Lower leg skin (tissue), 4 donors: ENCODE measurements around the gene INSYN2A. TPM values are rescaled to one million over a fixed set of nuclear protein-coding genes. Genes with fewer than 3 reads are reported as not detected.

Source experiments
- DNase-seq, 2 donors: peaks; one replicate each; pipeline ENCODE4 v3.0.0-alpha.2; 2019; ENCODE audit warnings: low spot score in 2 of 2
- H3K4me3 ChIP-seq: fragments of 200-600 bp; sonication (generic); 2 replicates; pipeline ENCODE4 v1.5.1; 2017; ENCODE audit warnings: mild to moderate bottlenecking, low read depth; ENCODE audit not compliant: poor library complexity, severe bottlenecking
- POLR2A ChIP-seq, 2 donors: fragments of 450-650 bp; IDR thresholded peaks; one replicate each; pipeline ENCODE4 v1.6.1; 2016 to 2017; ENCODE audit warnings: antibody characterized with exemption in 2 of 2, mild to moderate bottlenecking in 1 of 2, moderate library complexity in 1 of 2
- WGBS, 2 donors: methylation state at CpG; one replicate each; pipeline ENCODE4 v1.1.5; 2018; 5-methylcytosine and 5-hydroxymethylcytosine counted together
- intact Hi-C: fragments of 100-400 bp; cut with DNase I; formaldehyde crosslinking; loops from one replicate; pipeline ENCODE4 v1.15.0; 2023; ENCODE audit warnings: low total_unique reads
- total RNA-seq, 4 donors: library from RNA; depleted of rRNA; stranded (reverse); fragments of >200 nt; gene quantifications; one replicate each; pipeline ENCODE4 v1.1.0, GENCODE V29; 2016
- TF ChIP-seq, protein P1 (sequence below), 3 donors: fragments of 450-650 bp; IDR thresholded peaks; one replicate each; pipeline ENCODE4 v1.5.1; 2016; ENCODE audit warnings: antibody characterized with exemption in 3 of 3, mild to moderate bottlenecking in 3 of 3, moderate library complexity in 2 of 3

The INSYN2A gene
- total RNA-seq, 4 donors from 2014 or later, result 0.08 to 0.29 TPM; not detected in 2

GRCh38 chr10:127200646-127201045, 4.3 kb upstream of the INSYN2A start:
- no peak overlapping the region for H3K4me3 ChIP-seq
- TF ChIP-seq, protein P1, sequence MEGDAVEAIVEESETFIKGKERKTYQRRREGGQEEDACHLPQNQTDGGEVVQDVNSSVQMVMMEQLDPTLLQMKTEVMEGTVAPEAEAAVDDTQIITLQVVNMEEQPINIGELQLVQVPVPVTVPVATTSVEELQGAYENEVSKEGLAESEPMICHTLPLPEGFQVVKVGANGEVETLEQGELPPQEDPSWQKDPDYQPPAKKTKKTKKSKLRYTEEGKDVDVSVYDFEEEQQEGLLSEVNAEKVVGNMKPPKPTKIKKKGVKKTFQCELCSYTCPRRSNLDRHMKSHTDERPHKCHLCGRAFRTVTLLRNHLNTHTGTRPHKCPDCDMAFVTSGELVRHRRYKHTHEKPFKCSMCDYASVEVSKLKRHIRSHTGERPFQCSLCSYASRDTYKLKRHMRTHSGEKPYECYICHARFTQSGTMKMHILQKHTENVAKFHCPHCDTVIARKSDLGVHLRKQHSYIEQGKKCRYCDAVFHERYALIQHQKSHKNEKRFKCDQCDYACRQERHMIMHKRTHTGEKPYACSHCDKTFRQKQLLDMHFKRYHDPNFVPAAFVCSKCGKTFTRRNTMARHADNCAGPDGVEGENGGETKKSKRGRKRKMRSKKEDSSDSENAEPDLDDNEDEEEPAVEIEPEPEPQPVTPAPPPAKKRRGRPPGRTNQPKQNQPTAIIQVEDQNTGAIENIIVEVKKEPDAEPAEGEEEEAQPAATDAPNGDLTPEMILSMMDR (IDR thresholded peaks at IDR 0.05), result no peak
- TF ChIP-seq POLR2A (IDR thresholded peaks at IDR 0.05), result no peak
- intact Hi-C loops, result no loop called here
- WGBS, 2 donors, result 95 to 97% methylated on average over 8 of the region's 8 CpGs
- no peak for DNase-seq

DNA sequence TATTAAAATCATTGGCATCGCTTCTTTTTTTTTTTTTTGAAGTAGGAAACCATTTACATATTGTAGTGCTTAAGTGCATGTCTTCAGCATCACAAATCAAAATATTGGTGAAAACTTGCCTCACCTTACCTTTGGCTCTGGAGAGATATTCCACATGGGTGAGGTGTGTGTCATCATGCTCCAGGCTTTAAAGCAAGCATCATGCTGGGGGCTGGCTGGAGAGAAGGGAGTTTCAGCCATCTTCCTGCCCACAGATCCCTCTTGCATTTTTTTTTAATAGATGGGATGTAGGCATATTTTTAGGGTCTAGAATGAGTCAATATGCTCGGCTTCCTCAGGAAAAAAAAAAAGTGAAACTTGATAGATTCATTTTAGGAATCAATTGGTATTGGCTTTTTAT, 2.3 kb upstream of the INSYN2A start:
- H3K4me3 ChIP-seq, result no peak overlapping the region
- intact Hi-C loops, result no loop called here
- no peak for DNase-seq
- TF ChIP-seq, protein P1 (IDR thresholded peaks at IDR 0.05), result no peak
- TF ChIP-seq POLR2A (IDR thresholded peaks at IDR 0.05), result no peak
- WGBS, 2 donors, result 86% methylated on average over 2 of the region's 2 CpGs

DNA sequence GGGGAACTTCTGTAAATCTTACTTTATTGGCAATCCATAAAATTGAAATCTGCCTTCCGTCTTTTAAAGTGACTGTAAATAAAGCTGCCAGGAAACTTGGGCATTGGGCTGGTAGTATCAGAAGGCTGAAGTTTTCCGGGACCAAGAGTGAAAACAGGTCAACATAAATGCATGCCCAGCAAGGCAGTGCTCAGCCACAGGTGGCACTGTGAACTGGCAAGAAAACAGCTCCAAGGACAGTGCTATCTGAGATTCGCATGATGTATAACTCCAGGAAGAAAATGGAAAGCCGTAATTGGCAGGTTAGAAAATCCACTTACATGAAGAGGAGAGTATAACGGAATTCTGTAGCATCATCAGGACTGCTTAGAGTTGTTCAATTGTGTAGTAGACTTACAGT, 1.9 kb upstream of the INSYN2A start:
- no peak for DNase-seq
- WGBS, 2 donors, result 92 to 99% methylated on average over 5 of the region's 5 CpGs
- intact Hi-C loops, result no loop called here
- H3K4me3 ChIP-seq, result no peak overlapping the region
- TF ChIP-seq POLR2A (IDR thresholded peaks at IDR 0.05), result no peak
- TF ChIP-seq, protein P1 (IDR thresholded peaks at IDR 0.05), result no peak

GRCh38 chr10:127197154-127197432, 702 bp upstream of the INSYN2A start:
- TF ChIP-seq, protein P1 (IDR thresholded peaks at IDR 0.05), result no peak
- TF ChIP-seq POLR2A (IDR thresholded peaks at IDR 0.05), result no peak
- intact Hi-C loops, result no loop called here
- 63 to 78% methylated on average over 5 of the region's 5 CpGs for WGBS, 2 donors
- no peak for DNase-seq
- no peak overlapping the region for H3K4me3 ChIP-seq

GRCh38 chr10:127195571-127196281, 665 bp downstream of the INSYN2A start:
- TF ChIP-seq POLR2A (IDR thresholded peaks at IDR 0.05), result no peak
- TF ChIP-seq, protein P1 (IDR thresholded peaks at IDR 0.05), result no peak
- peak overlapping the region; percentile 20 for H3K4me3 ChIP-seq
- no peak for DNase-seq
- 0 to 1% methylated on average over 15 to 50 of the region's 91 CpGs for WGBS, 2 donors
- intact Hi-C loops, result no loop called here

GRCh38 chr10:127195041-127195506, 1.3 kb downstream of the INSYN2A start:
- TF ChIP-seq, protein P1 (IDR thresholded peaks at IDR 0.05), result no peak
- no peak for TF ChIP-seq POLR2A (IDR thresholded peaks at IDR 0.05)
- WGBS, 2 donors, result 2 to 3% methylated on average over 25 to 27 of the region's 28 CpGs
- intact Hi-C loops, result no loop called here
- no peak overlapping the region for H3K4me3 ChIP-seq
- DNase-seq, result no peak
